BJ (cell line): ENCODE measurements around the gene COPG1. TPM values are rescaled to one million over a fixed set of nuclear protein-coding genes. Genes with fewer than 3 reads are reported as not detected.

ENCODE experiments used
- CTCF ChIA-PET: fragments of 350-600 bp; formaldehyde crosslinking; extraction: SDS; loops from one replicate; lab custom pipeline; 2021; ENCODE audit warnings: antibody characterized with exemption, inconsistent platforms; lab: Yijun Ruan, JAX
- POLR2A ChIA-PET: fragments of 300-600 bp; sonication (Branson Sonifier 250); formaldehyde crosslinking; extraction: SDS; loops from one replicate; lab custom pipeline; 2021; ENCODE audit warnings: antibody characterized with exemption; lab: Charles Lee
- DNase-seq: peaks from one replicate; pipeline ENCODE4 v3.0.0-alpha.2; 2011; ENCODE audit warnings: low read depth
- H3K27me3 ChIP-seq: 2 replicates; pipeline ENCODE4 v1.6.0; 2011; ENCODE audit warnings: low read length; ENCODE audit not compliant: control insufficient read depth, insufficient read depth
- H3K36me3 ChIP-seq: 2 replicates; pipeline ENCODE4 v1.5.1; 2011; ENCODE audit warnings: low read length; ENCODE audit not compliant: control insufficient read depth, insufficient read depth
- H3K4me3 ChIP-seq: 2 replicates; pipeline ENCODE4 v1.5.1; 2011; ENCODE audit warnings: low read depth, mild to moderate bottlenecking, control low read depth, low read length
- polyA plus RNA-seq: library from polyadenylated mRNA; depleted of rRNA; stranded (reverse); fragments of >200 nt; gene quantifications from 2 replicates; pipeline ENCODE4 v1.2.3, GENCODE V29; 2011
- TF ChIP-seq, protein P1 (sequence below): IDR thresholded peaks from 2 replicates; pipeline ENCODE4 v1.5.1; 2011; ENCODE audit warnings: low read depth, mild to moderate bottlenecking, control low read depth, inconsistent platforms, low read length, moderate library complexity; ENCODE audit not compliant: insufficient read depth

COPG1 gene
- polyA plus RNA-seq, 1 experiment: 220 TPM

DNA sequence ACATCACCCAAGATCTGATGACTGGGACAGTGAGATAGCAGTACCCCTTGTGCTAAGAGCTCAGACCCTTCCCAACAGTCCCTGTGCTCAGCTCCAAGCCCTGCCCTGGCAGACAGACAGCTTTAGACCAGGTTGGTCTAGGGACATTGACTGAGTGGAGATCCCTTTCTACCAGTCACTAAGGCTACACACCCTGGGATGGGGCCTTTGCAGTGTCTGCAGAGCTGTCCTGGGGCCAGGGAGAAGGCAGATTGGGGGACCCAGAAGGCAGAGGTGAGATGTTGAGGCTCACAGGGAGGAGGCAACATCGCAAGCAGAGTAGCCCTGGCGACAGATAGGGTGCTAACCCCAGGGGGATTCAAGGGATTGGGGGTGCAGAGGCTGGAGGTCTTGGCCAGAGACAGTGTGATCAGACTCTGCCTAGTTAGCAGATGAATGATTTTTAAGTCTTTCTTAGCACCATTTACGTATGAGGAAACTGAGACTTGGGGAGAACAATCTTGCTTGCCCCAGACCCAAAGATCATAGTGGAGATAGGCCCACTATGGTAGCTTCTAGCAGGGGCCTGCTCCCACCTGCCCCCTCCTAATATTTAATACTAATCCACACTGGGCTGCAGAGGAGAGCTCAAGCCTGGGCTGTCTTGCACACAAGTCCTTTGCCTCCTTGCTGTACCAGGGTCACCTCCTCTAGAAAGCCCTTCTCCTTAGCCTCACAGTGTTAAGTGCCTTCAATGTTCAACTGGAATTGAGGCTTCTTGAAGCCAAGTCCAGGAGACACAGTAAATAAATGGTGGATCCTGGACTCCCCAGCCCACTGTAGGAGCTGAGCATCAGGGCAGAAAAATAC lies 61.9 kb downstream of the COPG1 start:
- TF ChIP-seq, protein P1, sequence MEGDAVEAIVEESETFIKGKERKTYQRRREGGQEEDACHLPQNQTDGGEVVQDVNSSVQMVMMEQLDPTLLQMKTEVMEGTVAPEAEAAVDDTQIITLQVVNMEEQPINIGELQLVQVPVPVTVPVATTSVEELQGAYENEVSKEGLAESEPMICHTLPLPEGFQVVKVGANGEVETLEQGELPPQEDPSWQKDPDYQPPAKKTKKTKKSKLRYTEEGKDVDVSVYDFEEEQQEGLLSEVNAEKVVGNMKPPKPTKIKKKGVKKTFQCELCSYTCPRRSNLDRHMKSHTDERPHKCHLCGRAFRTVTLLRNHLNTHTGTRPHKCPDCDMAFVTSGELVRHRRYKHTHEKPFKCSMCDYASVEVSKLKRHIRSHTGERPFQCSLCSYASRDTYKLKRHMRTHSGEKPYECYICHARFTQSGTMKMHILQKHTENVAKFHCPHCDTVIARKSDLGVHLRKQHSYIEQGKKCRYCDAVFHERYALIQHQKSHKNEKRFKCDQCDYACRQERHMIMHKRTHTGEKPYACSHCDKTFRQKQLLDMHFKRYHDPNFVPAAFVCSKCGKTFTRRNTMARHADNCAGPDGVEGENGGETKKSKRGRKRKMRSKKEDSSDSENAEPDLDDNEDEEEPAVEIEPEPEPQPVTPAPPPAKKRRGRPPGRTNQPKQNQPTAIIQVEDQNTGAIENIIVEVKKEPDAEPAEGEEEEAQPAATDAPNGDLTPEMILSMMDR: no peak
- DNase-seq: no peak
- Histone ChIP-seq H3K27me3 (no peaks in the 10 kb centered on the region), H3K36me3 (no peaks in the 10 kb centered on the region), H3K4me3 (no peak overlapping the region)
- ChIA-PET POLR2A (no interaction called here), CTCF (interaction anchor here (1.0 kb wide), 1 partner anchor 21 kb away, joined by 3 read pairs; no protein-coding TSS in a partner anchor)

DNA sequence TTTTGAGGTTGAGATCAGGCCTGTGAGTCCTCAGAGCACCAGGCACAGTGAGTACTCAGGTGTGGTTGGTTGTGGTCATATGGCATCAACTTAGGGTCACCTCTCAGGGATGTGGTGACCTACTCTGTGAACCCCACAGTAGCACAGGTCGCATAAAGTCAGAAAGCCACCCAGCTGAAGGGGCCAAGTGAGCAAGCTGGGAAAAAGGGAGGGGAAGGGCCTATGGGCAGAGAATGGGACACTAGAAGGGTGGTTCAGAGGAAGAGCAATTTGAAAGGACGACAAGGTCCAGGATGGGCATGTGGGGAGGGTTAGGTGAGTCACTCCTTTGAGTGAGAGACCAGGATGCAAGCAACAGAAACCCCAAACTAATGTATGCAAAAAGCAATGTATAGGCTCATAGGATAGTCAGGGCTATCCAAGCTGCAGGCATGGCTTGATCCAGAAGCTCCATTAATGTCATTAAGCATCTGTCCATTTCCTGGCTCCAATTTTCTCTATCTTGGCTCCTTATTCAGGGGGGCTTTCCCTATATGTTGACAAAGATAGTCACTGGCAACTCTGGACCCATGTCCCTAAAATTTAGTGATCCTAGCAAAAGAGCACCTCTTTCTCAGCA lies 62.7 kb downstream of the COPG1 start:
- POLR2A ChIA-PET: no interaction called here
- Histone ChIP-seq H3K4me3 (no peak overlapping the region), H3K36me3 (no peaks in the 10 kb centered on the region), H3K27me3 (no peaks in the 10 kb centered on the region)
- DNase-seq: no peak
- TF ChIP-seq, protein P1: no peak
- CTCF ChIA-PET: interaction anchor here (1.0 kb wide), 1 partner anchor 22 kb away, joined by 3 read pairs; no protein-coding TSS in a partner anchor

DNA sequence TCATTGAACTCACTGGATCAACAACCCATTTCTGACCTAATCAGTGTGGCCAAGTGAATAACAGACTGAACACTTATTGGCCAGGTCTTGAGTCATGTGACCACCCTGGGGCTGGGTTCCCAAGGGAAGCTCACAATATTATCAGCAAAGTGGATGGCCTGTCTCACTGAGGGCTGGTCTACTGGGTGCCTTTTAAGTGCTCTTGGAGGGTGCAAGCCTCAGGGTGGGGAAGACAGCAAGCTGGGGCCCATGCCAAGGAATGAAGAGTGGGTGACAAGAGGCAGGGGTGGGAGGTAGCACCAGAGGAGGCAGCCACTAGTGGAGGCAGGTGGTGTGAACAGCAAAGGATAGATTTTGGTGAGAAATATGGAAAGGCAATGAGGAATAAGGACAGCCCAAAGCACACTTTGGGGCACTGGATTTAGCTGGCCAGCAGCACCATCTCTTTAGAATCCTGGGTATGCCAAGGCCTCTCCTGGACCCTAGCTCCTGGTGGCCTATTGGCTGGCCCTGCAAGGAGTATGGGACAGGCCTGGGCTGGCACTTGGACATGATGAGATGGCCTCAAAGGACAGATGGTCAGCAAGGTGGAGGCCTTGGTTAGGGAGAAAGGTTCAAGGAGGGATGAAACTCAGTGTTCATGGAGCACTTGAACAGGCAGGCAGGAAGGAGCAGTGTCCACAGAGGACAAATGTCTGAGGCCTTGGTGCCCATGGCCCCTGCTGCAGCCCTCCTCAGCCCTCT lies 63.4 kb downstream of the COPG1 start:
- H3K36me3 ChIP-seq: no peaks in the 10 kb centered on the region
- no peak overlapping the region for H3K4me3 ChIP-seq
- DNase-seq: no peak
- ChIA-PET POLR2A (no interaction called here), CTCF (interaction anchor here (0.9 to 1.0 kb wide), 2 partner anchors 16 to 22 kb away, joined by 3 to 4 read pairs; no protein-coding TSS in a partner anchor)
- H3K27me3 ChIP-seq: no peaks in the 10 kb centered on the region
- TF ChIP-seq, protein P1: no peak

DNA sequence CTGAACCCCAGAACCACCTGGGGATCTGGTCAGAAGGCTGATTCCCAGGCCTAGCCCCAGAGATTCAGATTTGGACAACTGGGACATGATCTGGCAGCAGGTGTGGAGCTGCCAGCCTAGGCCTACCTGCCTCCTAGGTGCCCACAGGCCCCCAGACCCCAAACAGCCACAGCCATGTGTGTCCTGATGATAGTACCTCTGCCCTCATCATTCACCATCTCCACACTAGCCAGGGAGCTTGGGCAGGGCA lies 63.9 kb downstream of the COPG1 start:
- Histone ChIP-seq H3K36me3 (no peaks in the 10 kb centered on the region), H3K27me3 (no peaks in the 10 kb centered on the region), H3K4me3 (no peak overlapping the region)
- DNase-seq: no peak
- ChIA-PET CTCF (interaction anchor here (0.8 to 0.9 kb wide), 2 partner anchors 11 to 15 kb away, joined by 3 to 4 read pairs; no protein-coding TSS in a partner anchor), POLR2A (no interaction called here)
- TF ChIP-seq, protein P1: no peak
